Activated gamma-delta T cell (primary cell): ENCODE results near the gene M1AP.
"Not testable (repeated sequence)": the region's sequence is repeated elsewhere in the genome, so short reads cannot be mapped to it uniquely, and the experiment has no call there.

Experiments used
- DNase-seq: peaks from one replicate; lab custom pipeline; 2025; lab: John Stamatoyannopoulos, UW

The M1AP gene

DNA sequence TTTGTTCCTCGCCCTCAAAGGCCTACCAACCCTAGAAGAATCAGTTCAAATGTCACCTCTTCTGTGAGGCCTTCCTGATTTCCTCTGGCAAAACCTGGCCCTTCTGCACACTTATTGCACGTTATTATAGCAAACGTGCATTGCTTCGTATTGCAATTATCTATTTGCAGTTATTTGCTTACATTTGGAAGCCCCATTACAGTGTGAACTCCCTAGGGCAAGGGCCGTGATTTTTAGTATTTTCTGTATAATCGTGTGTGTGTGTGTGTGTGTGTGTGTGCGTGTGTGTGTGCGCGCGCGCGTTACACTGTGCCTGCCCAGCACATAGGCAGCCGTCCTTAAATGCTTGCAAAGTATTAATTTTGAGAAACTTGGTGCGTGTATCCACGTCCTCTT is 5.5 kb upstream of the M1AP start:
- DNase-seq = peak; percentile 30

DNA sequence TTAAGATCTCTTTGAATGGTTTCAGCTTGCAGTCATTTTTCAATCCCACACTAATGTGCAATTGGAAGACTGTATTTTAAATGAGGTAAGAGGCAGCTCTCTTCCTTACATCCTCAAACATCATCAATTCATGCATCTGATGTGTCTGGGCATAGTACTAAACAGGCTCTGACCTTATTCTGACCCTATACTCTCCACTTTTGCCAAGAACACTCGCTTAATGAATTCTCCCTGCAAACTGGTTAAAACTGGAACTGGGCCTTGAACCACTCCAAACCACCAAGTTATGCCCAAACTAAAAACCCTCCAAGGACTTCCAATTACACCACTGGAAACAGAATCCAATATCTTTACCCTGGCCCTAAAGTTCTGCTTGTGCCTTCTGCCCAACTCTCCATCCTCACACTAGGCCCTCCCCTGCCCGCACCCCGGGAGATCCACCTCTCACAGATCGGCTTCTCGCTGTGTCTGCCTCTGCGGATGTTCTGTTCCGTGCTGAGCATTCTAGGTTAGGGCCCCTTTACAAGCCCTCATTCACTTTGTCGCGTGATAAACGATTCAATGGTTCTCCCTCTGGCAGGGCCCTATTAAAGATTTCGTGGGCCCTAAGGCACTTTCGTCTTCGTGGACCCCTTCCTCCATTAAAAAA is 1.2 kb downstream of the M1AP start:
- no peak for DNase-seq

DNA sequence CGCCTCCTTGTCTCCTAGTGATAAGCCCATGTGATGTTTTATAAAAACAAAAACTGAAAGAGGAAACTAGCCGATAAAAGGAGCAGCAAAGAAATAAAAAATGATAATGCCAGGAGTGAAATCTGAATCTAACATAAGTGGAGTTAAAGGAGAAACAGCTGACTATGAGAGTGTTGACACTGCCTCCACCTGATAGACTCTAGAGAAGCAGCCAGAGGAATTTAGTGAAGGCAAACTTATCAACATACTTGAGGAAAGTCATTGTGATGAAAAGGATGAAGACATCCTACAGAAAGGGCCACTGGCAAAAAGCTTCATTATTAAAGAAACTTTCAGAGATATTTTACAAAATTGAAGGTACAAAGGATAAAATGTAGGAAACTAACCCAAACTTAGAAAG is 1.9 kb downstream of the M1AP start:
- no peak for DNase-seq

DNA sequence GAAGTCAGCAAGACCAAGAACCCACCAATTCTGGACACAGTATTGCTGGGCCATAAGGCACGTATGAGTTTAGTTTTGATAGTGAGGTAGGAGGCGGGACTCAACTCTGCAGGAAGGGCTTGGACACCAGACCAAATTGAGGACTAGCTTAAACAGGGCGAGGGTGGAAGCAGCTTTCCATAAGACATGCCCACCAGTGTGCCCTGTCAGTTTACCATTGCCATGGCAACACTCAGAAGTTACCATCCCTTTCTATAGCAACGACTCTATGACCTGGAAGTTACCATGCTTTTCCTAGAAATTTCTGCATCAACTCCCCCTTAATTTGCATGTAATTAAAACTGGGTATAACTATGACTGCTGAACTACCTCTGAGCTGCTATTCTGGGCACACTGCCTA is 2.8 kb downstream of the M1AP start:
- DNase-seq = no peak

DNA sequence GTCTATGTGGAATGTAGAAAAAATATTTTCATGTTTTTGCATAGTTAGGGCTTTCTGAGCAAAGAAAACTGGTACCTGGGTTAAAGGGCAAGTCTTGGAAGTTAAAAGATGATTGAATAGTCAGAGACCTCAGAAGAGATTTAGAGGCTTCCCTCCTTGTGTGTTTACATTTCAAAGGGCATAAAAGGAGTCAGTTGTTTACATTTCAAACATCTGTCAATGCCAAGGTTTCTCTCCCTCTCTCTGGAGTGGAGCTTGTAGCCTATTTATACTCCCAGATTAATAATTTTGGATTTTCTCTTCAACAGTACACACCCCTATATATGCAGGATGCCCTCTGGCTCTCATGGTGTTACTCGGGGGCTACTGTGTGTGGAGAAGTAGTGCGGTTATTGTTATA is 8.6 kb downstream of the M1AP start:
- no peak for DNase-seq

DNA sequence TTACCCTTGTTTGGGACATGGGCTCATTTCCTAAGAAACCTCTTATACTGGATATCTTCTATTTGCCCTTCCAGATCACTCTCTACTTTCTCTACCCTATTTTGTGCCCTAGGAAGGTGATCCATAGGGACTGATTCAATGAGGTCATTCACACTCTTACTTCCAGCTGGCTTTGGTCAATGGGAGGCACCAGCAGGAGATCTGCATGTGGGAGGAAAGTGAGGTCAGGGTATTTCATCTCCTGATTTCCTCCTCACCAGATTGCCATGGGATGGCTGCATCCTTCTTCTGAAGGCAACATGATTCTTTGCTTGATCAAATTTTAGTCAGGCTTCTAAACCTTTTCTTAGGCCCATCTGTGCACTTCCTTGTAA is 15.2 kb downstream of the M1AP start:
- no peak for DNase-seq

DNA sequence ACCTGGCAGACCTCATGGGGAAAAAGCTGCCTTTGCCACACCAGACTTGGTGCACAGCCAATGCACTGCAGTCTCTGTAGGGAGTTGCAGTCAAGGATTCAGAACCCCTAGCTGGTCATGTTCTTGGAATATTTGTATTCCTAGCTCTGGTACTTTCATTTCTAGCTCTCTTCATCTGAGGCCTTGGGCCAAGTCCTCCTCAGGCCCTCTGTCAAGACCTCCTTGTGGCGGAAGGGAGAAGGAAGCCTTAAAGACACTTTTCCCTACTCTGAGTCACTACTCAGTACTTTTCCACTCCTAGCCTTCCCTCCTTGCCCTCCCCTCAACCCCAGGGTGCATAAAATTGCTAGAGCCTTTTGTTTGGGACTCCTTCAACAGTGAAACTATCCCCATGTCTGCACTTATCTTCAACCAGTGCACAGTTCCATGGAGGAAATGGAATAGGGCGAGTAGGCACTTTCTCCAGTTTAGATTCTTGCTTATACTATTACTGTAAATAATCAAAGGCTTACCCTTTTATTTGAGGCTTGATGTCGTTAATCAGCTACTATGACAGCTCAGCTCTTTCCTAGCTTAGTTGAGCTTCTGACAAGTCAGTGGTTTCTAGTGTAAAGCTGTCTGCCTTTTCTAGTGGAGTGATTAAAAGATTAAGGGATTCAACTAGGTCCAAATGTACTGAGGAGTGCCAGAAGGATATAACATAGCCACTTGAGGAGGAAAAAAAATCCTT is 15.8 kb downstream of the M1AP start:
- DNase-seq = no peak

DNA sequence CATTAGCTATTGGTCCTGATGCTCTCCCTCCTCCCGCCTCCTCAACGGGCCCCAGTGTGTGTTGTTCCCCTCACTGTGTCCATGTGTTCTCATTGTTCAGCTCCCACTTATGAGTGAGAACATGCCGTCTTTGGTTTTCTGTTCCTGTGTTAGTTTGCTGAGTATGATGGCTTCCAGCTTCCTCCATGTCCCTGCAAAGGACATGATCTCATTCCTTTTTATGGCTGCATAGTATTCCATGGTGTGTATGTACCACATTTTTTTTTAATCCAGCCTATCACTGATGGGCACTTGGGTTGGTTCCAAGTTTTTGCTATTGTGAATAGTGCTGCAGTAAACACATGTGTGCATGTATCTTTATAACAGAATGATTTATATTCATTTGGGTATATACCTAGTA is 17.7 kb downstream of the M1AP start:
- not testable (repeated sequence) for DNase-seq

DNA sequence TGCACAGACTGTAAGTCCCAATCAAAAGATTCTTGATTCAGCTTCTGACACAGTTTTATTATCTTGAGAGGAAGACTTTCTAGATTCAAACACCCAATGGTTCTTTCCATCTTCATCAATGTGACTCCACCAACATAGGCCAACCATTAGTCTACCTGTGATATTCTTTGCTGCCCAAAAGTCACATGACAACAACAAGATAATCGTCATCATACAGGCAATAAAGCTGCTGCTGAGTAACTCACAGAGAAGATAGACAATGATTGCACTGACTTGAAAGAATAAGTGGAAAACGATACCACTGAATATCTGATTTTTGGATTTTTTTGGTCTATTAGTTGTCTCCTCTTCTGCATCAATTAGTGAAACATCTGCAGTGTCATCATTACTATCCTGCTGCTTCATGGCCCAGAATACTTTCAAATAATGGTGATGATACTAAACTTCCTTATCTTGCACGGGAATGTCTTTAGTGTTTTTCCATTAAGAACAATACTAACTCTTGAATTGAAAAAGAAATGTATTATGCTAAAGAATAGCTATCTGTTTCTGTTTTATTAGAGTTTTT is 19.5 kb downstream of the M1AP start:
- DNase-seq = no peak

DNA sequence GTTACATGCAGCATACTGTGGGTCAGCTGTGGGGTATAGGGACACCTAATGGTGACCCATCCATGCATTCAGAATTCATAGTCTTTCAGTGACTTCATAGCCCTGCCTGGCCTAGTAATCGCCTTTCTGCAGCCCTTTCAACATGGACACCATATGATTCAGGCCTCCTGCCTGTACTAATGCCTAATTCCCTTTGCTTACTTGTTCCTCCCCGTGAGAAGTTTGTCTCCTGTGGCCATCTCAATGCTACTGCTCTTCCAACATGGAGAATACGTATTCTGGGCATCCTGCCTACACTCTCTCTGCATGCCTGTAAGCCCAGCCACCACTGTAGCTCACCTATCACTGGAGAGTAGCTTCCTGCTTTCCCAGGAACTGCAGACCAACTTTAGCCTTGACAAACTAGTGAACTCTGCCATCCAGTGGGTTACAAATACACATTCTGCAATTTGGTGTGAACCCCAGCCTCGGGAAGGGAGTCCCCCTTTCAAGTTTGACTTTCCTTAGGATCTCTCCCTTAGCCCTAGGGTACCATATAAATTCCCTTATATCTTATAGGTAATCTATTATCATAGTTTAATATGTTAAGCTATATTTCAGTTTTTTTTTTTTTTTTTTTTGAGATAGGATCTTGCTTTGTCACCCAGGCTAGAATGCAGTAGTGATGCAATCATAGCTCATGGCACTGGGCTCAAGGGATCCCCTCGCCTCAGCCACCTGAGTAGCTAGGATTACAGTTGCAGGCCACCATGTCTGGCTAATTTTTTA is 22.3 kb downstream of the M1AP start:
- no peak for DNase-seq

DNA sequence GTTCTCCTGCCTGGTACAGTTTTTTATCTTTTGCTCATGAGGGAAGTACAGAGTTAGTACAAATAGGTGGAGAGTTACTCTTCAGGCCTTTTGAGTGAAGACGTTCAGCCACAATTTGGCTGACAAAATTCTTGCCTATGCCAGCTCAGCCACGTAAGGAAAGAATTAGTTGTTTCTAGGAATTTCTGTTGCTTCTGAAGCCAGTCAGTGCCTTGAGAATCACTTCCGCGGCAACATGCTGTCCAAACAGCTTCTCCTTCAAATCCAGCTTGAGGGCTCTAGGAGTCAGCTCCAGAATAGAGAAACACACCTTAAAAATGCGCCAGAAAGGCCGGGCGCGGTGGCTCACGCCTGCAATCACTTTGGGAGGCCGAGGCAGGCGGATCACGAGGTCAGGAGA is 27.5 kb downstream of the M1AP start:
- DNase-seq = no peak

DNA sequence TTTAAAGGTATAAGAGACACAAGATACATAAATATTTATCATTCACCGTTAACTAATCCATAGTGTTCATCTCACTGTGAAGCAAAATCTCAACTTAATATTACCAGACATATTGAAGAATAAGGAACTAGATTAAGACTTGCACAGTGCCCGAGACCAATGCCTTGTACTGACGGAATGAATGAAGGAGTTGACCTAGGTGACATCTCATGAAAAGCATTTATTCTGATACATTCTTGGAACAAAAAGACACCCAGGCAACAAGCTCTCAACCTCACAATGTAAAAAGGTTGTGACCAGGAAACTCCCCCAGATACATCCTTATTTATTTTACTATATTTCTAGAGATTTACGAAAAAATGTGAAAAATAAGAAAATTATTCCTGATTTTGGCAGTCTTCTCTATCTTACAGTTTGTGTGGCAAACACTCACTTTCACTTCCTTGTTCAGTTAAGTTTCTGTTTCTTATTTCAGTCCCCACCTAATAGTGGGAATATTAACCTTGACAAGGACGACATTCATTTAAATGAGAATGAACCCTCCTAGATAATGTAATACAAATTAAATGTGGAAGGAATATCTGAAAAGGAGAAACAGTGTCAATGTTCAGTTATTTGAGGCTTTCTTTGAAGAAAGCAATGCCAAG is 28.4 kb downstream of the M1AP start:
- no peak for DNase-seq

DNA sequence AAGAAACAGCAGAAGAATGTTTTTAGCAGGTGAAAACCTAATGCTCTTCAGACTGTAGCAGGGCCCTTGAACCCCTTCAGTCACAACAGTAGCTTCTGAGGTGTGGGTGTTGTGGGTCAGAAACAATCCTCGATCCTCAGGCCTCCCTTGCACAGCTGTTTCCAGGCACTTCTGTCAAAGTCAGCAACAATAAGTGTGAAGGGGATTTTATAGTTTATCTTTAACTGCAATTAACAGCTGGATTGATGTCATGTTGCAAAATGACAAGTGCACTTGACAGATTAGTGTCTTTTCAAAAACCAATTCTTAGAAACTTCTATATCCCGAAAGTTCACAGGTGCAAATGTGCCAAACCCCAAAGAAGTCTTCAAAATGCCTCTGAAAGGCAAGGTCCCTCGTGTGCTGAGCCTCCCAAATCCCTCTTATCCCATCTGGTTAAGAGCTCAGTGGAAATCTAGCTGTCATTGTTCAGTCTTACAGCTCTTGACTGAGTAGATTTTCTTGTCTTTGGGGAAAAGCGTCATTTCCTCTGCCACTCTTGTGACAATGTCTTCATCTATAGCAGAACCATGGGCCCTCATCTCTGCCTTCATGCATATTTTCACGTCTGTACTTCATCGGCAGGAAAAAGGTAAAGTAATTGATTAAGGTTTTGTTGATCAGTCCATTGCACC is 29.6 kb downstream of the M1AP start:
- DNase-seq = no peak

DNA sequence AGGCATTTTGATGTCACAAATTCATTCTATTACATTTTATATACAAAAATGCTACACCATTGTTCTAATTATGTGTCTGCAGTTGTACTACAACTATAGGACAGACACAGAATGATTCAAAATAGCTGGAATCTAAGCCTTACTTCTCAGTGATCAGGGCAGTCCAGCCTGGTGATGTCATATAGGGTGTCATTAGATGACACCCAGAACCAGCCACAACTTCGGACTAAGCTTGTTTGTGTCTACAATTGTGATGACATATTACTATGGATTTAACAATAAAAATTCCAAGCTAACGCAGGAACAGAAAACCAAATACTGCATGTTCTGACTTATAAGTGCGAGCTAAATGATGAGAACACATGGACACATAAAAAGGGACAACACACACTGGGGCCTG is 31.0 kb downstream of the M1AP start:
- no peak for DNase-seq

DNA sequence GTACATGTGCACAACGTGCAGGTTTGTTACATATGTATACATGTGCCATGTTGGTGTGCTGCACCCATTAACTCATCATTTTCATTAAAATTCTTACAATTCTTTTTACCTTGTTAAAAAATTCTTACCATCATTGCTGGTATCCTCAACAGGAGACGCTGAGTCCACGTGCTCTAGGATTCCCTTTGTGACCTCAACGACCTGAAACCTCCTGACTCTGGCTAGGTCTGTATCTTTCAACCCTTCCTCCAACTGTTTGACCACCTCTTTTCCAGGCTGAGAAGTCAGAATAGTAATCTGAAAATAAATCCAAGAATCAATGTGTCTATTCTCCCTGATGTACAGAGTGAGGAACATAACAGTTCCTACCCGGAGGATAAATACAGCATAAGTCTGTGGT is 41.2 kb downstream of the M1AP start:
- DNase-seq = no peak

DNA sequence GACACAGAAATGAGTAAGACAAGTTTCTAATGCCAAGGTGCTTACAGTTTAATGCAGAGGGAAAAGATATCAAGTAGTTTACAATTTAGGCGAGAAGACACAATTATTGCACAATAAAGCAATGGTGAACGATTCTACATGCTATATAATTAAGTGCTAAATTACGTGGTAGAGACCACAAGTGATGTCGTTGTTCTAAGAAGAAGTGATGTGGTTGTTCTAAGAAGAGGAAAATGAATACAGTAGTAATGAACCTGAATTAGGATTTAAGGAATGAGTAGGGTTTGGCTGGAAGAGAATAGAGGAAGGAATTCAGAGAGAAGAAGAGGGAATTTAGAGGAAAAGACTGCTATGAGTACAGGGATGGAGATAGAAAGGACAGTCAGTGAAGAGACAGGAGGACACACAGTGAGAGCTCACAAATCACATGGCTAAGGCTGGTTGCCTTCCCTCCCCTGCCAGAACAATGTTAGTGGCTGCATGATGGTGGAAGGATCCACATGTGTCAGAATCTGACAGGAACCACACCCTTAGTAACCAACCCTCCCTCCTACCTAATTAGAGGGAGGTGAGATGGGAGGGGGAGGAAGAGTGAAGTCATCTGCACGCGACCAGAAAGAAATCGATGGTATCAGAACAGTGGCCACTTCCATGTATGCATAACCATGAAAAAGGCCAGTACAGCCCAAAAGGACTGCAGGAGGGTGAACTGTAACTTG is 44.7 kb downstream of the M1AP start:
- DNase-seq = no peak

DNA sequence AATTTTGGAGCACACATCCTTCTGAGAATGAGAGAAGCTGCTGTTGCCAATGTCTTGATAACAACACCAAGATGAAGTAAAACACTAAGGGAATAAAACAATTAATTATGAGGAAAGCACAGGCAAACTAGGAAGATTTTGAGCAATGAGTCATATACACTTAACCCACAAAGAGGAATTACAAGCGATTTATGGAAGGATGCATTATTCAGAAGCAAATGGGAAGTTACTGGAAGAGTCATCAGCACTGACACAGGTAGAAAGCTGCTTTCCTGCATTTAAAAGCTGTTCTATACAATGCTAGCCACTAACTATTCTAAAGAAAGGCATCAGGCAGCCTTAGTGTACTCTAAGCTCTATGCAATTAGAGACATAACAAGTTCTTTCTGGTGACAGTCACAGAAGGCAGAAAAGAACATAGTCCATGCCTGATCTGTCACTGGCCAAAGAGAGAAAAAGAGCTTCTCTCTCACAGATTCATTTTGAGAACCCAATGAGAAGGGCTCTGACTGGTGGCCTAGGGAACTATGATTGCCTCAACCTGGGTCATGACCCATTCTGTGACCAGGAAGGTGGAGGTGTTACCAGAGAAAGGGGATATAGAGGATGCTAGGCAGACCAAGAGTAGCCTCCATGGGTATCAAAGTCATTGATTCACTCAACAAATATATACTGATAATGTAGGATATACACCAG is 45.4 kb downstream of the M1AP start:
- no peak for DNase-seq

DNA sequence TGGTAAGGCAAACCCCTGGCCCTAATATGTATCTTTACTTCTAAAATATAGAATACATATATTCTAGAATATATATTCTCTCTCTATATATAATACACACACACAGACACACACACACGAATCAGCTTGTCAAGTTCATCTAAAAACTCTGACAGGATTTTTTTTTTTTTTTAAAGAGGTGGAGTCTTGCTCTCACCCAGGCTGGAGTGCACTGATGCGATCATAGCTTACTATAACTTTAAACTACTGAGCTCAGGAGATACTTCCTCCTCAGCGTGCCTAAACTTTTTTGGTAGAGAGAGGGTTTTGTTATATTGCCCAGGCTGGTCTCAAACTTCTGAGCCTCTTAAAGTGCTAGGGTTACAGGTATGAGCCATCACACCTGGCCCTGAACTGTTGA is 48.5 kb downstream of the M1AP start:
- DNase-seq = no peak

DNA sequence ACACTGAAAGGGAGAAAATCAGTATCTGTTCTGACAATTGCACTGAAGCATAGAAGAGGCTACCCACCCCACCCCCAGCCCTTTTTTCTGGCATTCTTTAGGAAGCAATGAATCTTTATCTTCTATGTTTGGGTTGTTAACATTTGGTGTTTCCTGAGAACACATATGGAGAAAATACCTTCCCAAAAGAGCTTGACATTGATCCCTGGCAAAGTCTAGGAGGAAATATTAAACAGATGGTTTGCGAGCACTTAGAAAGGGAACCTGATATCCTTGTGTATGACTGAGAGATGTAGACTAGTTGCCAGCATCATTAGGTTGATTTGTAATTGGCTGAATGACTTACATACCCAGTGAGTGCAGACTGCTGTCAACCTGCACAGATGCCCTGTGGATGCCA is 50.7 kb downstream of the M1AP start:
- DNase-seq = no peak

DNA sequence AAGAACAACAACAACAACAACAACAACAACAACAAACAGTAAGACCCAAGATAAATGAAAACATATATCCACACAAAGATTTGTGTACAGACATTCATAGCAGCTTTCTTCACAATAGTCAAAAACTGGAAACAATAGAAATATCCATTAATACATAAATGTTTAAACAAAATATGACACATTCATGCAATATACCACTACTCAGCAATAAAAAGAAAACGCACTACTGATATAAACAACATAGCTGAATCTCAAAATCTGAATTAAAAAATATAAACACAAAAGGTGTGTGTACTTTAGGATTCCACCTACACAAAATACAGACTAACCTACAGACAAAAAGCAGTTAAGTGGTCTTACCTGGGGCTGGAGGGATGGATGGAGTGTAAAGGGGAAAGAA is 51.5 kb downstream of the M1AP start:
- DNase-seq = no peak
